PC-9 (cell line): Measurements from ENCODE around the gene PTPRA. TPM values are rescaled to one million over a fixed set of nuclear protein-coding genes. Genes with fewer than 3 reads are reported as not detected.

Source experiments
- BruUV-seq: library from RNA; stranded (reverse); fragments of 400-500 nt; replicated peaks from 2 replicates; lab custom pipeline; 2021; lab: Mats Ljungman, UMichigan
- CTCF ChIA-PET: fragments of 300-600 bp; sonication (Branson Sonifier 250); formaldehyde crosslinking; loops from one replicate; lab custom pipeline; 2022; ENCODE audit warnings: antibody characterized with exemption; lab: Charles Lee
- POLR2A ChIA-PET: fragments of 300-600 bp; sonication (Branson Sonifier 250); formaldehyde crosslinking; loops from one replicate; lab custom pipeline; 2022; ENCODE audit warnings: antibody characterized with exemption; ENCODE audit not compliant: unreplicated experiment; lab: Charles Lee
- DNase-seq, 2 experiments: peaks; one replicate each; pipeline versions ENCODE4 v3.0.0 to v3.0.0-alpha.2; 2015 to 2022; ENCODE audit warnings: mixed read lengths in 1 of 2
- H2AFZ ChIP-seq: fragments of 200-600 bp; sonication (generic); 2 replicates; pipeline ENCODE4 v1.8.1; 2017; ENCODE audit warnings: antibody characterized with exemption
- H3F3A ChIP-seq: fragments of 200-600 bp; sonication (generic); 2 replicates; pipeline ENCODE4 v1.8.1; 2017; ENCODE audit warnings: antibody characterized with exemption, mild to moderate bottlenecking, low read depth; ENCODE audit not compliant: insufficient read depth
- H3K27ac ChIP-seq: fragments of 200-600 bp; sonication (generic); 2 replicates; pipeline ENCODE4 v1.6.1; 2016; ENCODE audit warnings: mixed run types
- H3K27me3 ChIP-seq: fragments of 200-600 bp; sonication (generic); 2 replicates; pipeline ENCODE4 v1.6.1; 2016; ENCODE audit warnings: low read depth, mixed run types; ENCODE audit not compliant: insufficient read depth
- H3K36me3 ChIP-seq: fragments of 200-600 bp; sonication (generic); 2 replicates; pipeline ENCODE4 v1.6.1; 2016; ENCODE audit warnings: low read depth, mixed run types
- H3K4me1 ChIP-seq: fragments of 200-600 bp; sonication (generic); replicated peaks from 2 replicates; pipeline ENCODE4 v1.6.1; 2016; ENCODE audit warnings: mixed run types; ENCODE audit not compliant: insufficient read depth
- H3K4me2 ChIP-seq: fragments of 200-600 bp; sonication (generic); 2 replicates; pipeline ENCODE4 v1.6.1; 2017; ENCODE audit warnings: mixed run types
- H3K4me3 ChIP-seq: fragments of 200-600 bp; sonication (generic); 2 replicates; pipeline ENCODE4 v1.6.1; 2016; ENCODE audit warnings: mixed run types
- H3K79me2 ChIP-seq: fragments of 200-600 bp; sonication (generic); 2 replicates; pipeline ENCODE4 v1.6.1; 2017; ENCODE audit warnings: low read depth, mixed run types
- H3K9me2 ChIP-seq: fragments of 200-600 bp; sonication (generic); 2 replicates; pipeline ENCODE4 v1.8.1; 2017; ENCODE audit warnings: mild to moderate bottlenecking; ENCODE audit not compliant: insufficient read depth
- H3K9me3 ChIP-seq: fragments of 200-600 bp; sonication (generic); 2 replicates; pipeline ENCODE4 v1.8.1; 2016; ENCODE audit warnings: low read depth; ENCODE audit not compliant: insufficient read depth
- H4K20me1 ChIP-seq: fragments of 200-600 bp; sonication (generic); 2 replicates; pipeline ENCODE4 v1.8.1; 2017; ENCODE audit not compliant: insufficient read depth
- CTCF ChIP-seq: fragments of 200-600 bp; sonication (generic); conservative IDR thresholded peaks from 2 replicates; pipeline ENCODE4 v1.6.1; 2017; ENCODE audit warnings: mixed run types, antibody characterized with exemption, mild to moderate bottlenecking, moderate library complexity
- EZH2 ChIP-seq: fragments of 200-600 bp; sonication (generic); IDR thresholded peaks from 2 replicates; pipeline ENCODE4 v1.8.0; 2017; ENCODE audit warnings: antibody characterized with exemption, low read depth
- intact Hi-C: fragments of 100-400 bp; cut with micrococcal nuclease; formaldehyde crosslinking; loops from one replicate; pipeline ENCODE4 v1.10.0; 2022; ENCODE audit not compliant: unreplicated experiment
- total RNA-seq: library from RNA; stranded (reverse); gene quantifications from 2 replicates; pipeline ENCODE4 v1.2.3, GENCODE V29; 2021

Gene PTPRA
- total RNA-seq, 1 experiment from 2014 or later, result 48.8 TPM

- Histone ChIP-seq H3K4me1 (no peaks in the 10 kb centered on the region), H3K27ac (no peak overlapping the region), H3K36me3 (no peaks in the 10 kb centered on the region), H3K9me3 (no peaks in the 10 kb centered on the region), H3K4me3 (no peak overlapping the region), H4K20me1 (no peaks in the 10 kb centered on the region), H3K4me2 (no peak overlapping the region), H3K9me2 (no peaks in the 10 kb centered on the region), H3K79me2 (no peaks in the 10 kb centered on the region), H3K27me3 (no peaks in the 10 kb centered on the region), H2AFZ (no peak overlapping the region), H3F3A (no peaks in the 10 kb centered on the region)
- TF ChIP-seq EZH2 (no peak), CTCF (no peak)
- CTCF ChIA-PET, result no interaction called here
- DNase-seq, result no peak
- POLR2A ChIA-PET, result interaction anchor here (0.6 kb wide), 1 partner anchor 52 kb away, joined by 3 read pairs; no protein-coding TSS in a partner anchor
- intact Hi-C loops, result no loop called here
- BruUV-seq, result no TSS peak
These were observed 13.8 kb upstream of the PTPRA start for GRCh38 chr20:2859330-2860121.

- Histone ChIP-seq H4K20me1 (no peaks in the 10 kb centered on the region), H3K4me1 (no peaks in the 10 kb centered on the region), H2AFZ (no peak overlapping the region), H3K27ac (no peak overlapping the region), H3K4me2 (no peak overlapping the region), H3K27me3 (no peaks in the 10 kb centered on the region), H3K4me3 (no peak overlapping the region), H3K79me2 (no peaks in the 10 kb centered on the region), H3K36me3 (no peaks in the 10 kb centered on the region), H3K9me3 (no peaks in the 10 kb centered on the region), H3F3A (0 out of 2 replicates have a peak, but pooled peaks cover 3% of the 10 kb centered on the region), H3K9me2 (no peaks in the 10 kb centered on the region)
- ChIA-PET CTCF (no interaction called here), POLR2A (no interaction called here)
- intact Hi-C loops, result no loop called here
- no peak for DNase-seq
- TF ChIP-seq EZH2 (no peak), CTCF (no peak)
- no TSS peak for BruUV-seq
These were observed 8.7 kb upstream of the PTPRA start for GRCh38 chr20:2864626-2865025.

GRCh38 chr20:2865101-2865500 is 8.2 kb upstream of the PTPRA start:
- no peak for DNase-seq
- no peaks in the 10 kb centered on the region for H3K79me2 ChIP-seq
- H3F3A ChIP-seq, result 0 out of 2 replicates have a peak, but pooled peaks cover 3% of the 10 kb centered on the region
- CTCF ChIA-PET, result no interaction called here
- no peak overlapping the region for H3K27ac ChIP-seq
- POLR2A ChIA-PET, result no interaction called here
- H3K4me2 ChIP-seq, result no peak overlapping the region
- no peaks in the 10 kb centered on the region for H3K9me2 ChIP-seq
- no peak overlapping the region for H3K4me3 ChIP-seq
- no peaks in the 10 kb centered on the region for H3K27me3 ChIP-seq
- H3K4me1 ChIP-seq, result no peaks in the 10 kb centered on the region; the same call in 1 of the 2 replicates
- H3K36me3 ChIP-seq, result no peaks in the 10 kb centered on the region
- no TSS peak for BruUV-seq
- intact Hi-C loops, result no loop called here
- no peak overlapping the region for H2AFZ ChIP-seq
- H3K9me3 ChIP-seq, result no peaks in the 10 kb centered on the region
- no peaks in the 10 kb centered on the region for H4K20me1 ChIP-seq
- no peak for TF ChIP-seq CTCF
- no peak for TF ChIP-seq EZH2
